Progenitor cell of endocrine pancreas (in vitro differentiated cells): ENCODE data around the gene NT5C1B. TPM values are rescaled to one million over a fixed set of nuclear protein-coding genes. Genes with fewer than 3 reads are reported as not detected.

ENCODE experiments used
- DNase-seq: peaks from one replicate; pipeline ENCODE4 v3.0.0; 2021; ENCODE audit warnings: low spot score; ENCODE audit not compliant: unreplicated experiment
- H3K27ac Mint-ChIP-seq: 2 replicates; pipeline ENCODE4 v1.8.0; 2021; ENCODE audit warnings: mild to moderate bottlenecking, moderate library complexity, mixed read lengths
- H3K27me3 Mint-ChIP-seq: 2 replicates; pipeline ENCODE4 v1.8.0; 2021; ENCODE audit warnings: mixed read lengths
- H3K36me3 Mint-ChIP-seq: 2 replicates; pipeline ENCODE4 v1.8.0; 2022; ENCODE audit warnings: mixed read lengths; ENCODE audit not compliant: insufficient read depth
- H3K4me1 Mint-ChIP-seq: 2 replicates; pipeline ENCODE4 v1.8.0; 2021; ENCODE audit warnings: low read depth, mixed read lengths
- H3K4me3 Mint-ChIP-seq: 2 replicates; pipeline ENCODE4 v1.8.0; 2021; ENCODE audit warnings: low read depth, mild to moderate bottlenecking, moderate library complexity, mixed read lengths
- H3K9me3 Mint-ChIP-seq: 2 replicates; pipeline ENCODE4 v1.8.0; 2021; ENCODE audit warnings: low read depth, mixed read lengths
- total RNA-seq: library from RNA; stranded (reverse); gene quantifications from 2 replicates; pipeline ENCODE4 v1.2.1, GENCODE V29; 2021
- TF ChIP-seq, protein P1 (sequence below): fragments of 200-600 bp; sonication (generic); IDR thresholded peaks from one replicate; pipeline ENCODE4 v1.5.0; 2021; ENCODE audit warnings: antibody characterized with exemption, mild to moderate bottlenecking; ENCODE audit not compliant: unreplicated experiment

The NT5C1B gene
- total RNA-seq, 1 donor from 2014 or later: not detected

DNA sequence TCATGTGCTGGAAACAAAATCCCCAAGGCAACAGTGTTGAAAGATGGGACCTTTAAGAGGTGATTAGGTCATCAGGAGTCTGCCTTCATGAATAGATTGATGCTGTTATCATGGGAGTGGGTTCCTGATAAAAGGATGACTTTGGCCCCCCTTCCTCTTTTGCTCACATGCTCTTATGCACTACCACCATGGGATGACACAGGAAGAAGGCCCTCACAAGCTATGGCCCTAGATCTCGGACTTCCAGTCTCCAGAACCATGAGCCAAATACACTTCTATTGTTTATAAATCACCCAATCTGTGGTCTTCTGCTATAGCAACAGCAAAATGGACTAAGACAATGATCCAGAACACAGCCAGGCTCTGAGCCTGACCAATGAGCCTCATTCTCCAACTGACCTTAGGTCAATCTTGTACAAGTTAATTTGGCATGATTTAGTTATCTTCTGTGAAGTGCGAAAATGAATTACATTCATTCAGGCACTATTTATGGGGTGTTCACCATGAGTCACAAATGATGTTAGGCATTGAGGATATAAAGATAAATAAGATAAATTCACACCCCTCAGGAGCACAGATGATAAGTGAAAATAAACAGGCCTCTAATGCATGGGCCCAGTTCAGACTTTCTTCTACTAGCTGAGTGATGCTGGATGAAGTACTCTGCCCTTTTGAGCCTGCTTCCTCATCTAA is 37.7 kb upstream of the NT5C1B start:
- Mint-ChIP-seq H3K4me1 (no peaks in the 10 kb centered on the region), H3K27me3 (no peaks in the 10 kb centered on the region), H3K27ac (no peak overlapping the region), H3K36me3 (peaks cover 10% of the 10 kb centered on the region), H3K9me3 (peaks cover 15% of the 10 kb centered on the region), H3K4me3 (no peak overlapping the region)
- DNase-seq: no peak
- TF ChIP-seq, protein P1, sequence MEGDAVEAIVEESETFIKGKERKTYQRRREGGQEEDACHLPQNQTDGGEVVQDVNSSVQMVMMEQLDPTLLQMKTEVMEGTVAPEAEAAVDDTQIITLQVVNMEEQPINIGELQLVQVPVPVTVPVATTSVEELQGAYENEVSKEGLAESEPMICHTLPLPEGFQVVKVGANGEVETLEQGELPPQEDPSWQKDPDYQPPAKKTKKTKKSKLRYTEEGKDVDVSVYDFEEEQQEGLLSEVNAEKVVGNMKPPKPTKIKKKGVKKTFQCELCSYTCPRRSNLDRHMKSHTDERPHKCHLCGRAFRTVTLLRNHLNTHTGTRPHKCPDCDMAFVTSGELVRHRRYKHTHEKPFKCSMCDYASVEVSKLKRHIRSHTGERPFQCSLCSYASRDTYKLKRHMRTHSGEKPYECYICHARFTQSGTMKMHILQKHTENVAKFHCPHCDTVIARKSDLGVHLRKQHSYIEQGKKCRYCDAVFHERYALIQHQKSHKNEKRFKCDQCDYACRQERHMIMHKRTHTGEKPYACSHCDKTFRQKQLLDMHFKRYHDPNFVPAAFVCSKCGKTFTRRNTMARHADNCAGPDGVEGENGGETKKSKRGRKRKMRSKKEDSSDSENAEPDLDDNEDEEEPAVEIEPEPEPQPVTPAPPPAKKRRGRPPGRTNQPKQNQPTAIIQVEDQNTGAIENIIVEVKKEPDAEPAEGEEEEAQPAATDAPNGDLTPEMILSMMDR: no peak

GRCh38 chr2:18626256-18626668 is 36.9 kb upstream of the NT5C1B start:
- Mint-ChIP-seq H3K4me3 (no peak overlapping the region), H3K4me1 (no peaks in the 10 kb centered on the region), H3K36me3 (peaks cover 6% of the 10 kb centered on the region), H3K27me3 (no peaks in the 10 kb centered on the region), H3K27ac (no peak overlapping the region), H3K9me3 (peaks cover 7% of the 10 kb centered on the region)
- TF ChIP-seq, protein P1: no peak
- DNase-seq: no peak

- no peak overlapping the region for H3K4me3 Mint-ChIP-seq
- DNase-seq: no peak
- no peaks in the 10 kb centered on the region for H3K27me3 Mint-ChIP-seq
- peaks cover 1% of the 10 kb centered on the region for H3K36me3 Mint-ChIP-seq
- H3K4me1 Mint-ChIP-seq: no peaks in the 10 kb centered on the region
- H3K9me3 Mint-ChIP-seq: peaks cover under 1% of the 10 kb centered on the region
- TF ChIP-seq, protein P1: no peak
- no peak overlapping the region for H3K27ac Mint-ChIP-seq
Measured at GRCh38 chr2:18625563-18625962, 36.2 kb upstream of the NT5C1B start.

GRCh38 chr2:18623782-18624181 is 34.4 kb upstream of the NT5C1B start:
- Mint-ChIP-seq H3K4me1 (no peaks in the 10 kb centered on the region), H3K9me3 (no peaks in the 10 kb centered on the region), H3K27me3 (no peaks in the 10 kb centered on the region), H3K4me3 (no peak overlapping the region), H3K36me3 (no peaks in the 10 kb centered on the region), H3K27ac (no peak overlapping the region)
- no peak for DNase-seq
- TF ChIP-seq, protein P1: no peak

DNA sequence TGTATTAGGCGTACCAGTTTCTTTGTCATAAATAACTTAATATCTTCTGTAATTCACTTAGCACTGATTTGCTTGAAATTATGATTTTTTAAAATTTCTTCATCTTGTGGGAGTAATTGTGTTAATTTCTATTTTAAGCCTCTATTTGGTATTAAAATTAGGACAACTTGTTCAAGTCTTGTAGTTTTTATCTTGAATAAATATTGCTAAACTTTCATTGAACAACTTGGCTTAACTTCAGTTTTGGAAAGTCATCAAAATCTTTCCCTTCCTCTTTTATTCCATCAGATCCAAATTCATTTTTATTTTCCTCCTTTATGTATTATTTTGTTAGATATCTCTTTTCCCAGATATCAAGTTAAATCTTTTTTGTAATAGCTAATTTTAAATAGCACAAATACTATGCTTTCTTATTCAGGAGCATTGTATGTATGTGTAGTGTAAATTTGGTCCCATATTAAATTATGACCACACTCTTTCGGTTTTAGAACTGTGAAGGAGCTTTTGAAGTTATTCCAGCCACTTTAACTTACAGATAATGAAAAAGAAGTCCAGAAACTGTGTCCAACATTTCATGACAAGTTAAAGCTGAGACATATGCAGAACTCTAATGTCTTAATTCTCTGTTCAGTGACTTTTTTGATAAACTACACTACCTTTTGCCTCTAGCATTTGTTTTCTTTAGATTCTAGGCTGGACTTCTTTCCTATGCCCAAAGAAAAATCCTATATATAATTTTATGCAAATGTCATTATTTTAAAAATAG is 31.7 kb upstream of the NT5C1B start:
- no peak for DNase-seq
- H3K4me1 Mint-ChIP-seq: peaks cover 1% of the 10 kb centered on the region
- H3K36me3 Mint-ChIP-seq: no peaks in the 10 kb centered on the region
- no peaks in the 10 kb centered on the region for H3K27me3 Mint-ChIP-seq
- TF ChIP-seq, protein P1: no peak
- H3K9me3 Mint-ChIP-seq: no peaks in the 10 kb centered on the region
- no peak overlapping the region for H3K27ac Mint-ChIP-seq
- H3K4me3 Mint-ChIP-seq: no peak overlapping the region
